MM.1S (cell line): ENCODE measurements around the gene WNK2.

Source experiments
- DNase-seq: peaks from one replicate; pipeline ENCODE4 v3.0.0-alpha.2; 2015
- H2AFZ ChIP-seq: fragments of 300-600 bp; sonication (generic); 2 replicates; pipeline ENCODE4 v1.6.0; 2016; ENCODE audit warnings: antibody characterized with exemption, low read length
- H3F3A ChIP-seq: fragments of 300-600 bp; sonication (generic); 2 replicates; pipeline ENCODE4 v1.6.1; 2016; ENCODE audit warnings: mild to moderate bottlenecking, antibody characterized with exemption, low read length, moderate library complexity, mixed read lengths; ENCODE audit not compliant: insufficient read depth
- H3K27ac ChIP-seq: fragments of 300-600 bp; sonication (generic); 2 replicates; pipeline ENCODE4 v1.5.1; 2016; ENCODE audit warnings: mild to moderate bottlenecking, low read length
- H3K27me3 ChIP-seq: fragments of 300-600 bp; sonication (generic); replicated peaks from 2 replicates; pipeline ENCODE4 v1.6.0; 2016; ENCODE audit warnings: low read length; ENCODE audit not compliant: insufficient read depth
- H3K36me3 ChIP-seq: fragments of 300-600 bp; sonication (generic); replicated peaks from 2 replicates; pipeline ENCODE4 v1.6.1; 2016; ENCODE audit warnings: mild to moderate bottlenecking, low read length, mixed read lengths; ENCODE audit not compliant: insufficient read depth
- H3K4me1 ChIP-seq: fragments of 300-600 bp; sonication (generic); 2 replicates; pipeline ENCODE4 v1.6.1; 2016; ENCODE audit warnings: low read length, mixed read lengths
- H3K4me2 ChIP-seq: fragments of 300-600 bp; sonication (generic); 2 replicates; pipeline ENCODE4 v1.6.0; 2016; ENCODE audit warnings: low read depth, low read length
- H3K4me3 ChIP-seq: fragments of 300-600 bp; sonication (generic); 2 replicates; pipeline ENCODE4 v1.5.1; 2016; ENCODE audit warnings: low read length, mixed read lengths
- H3K79me2 ChIP-seq: fragments of 300-600 bp; sonication (generic); 2 replicates; pipeline ENCODE4 v1.6.1; 2016; ENCODE audit warnings: mixed run types, low read length, mixed read lengths
- H3K9ac ChIP-seq: fragments of 300-600 bp; sonication (generic); 2 replicates; pipeline ENCODE4 v1.6.1; 2016; ENCODE audit warnings: low read length, mixed read lengths
- H3K9me2 ChIP-seq: fragments of 300-600 bp; sonication (generic); replicated peaks from 2 replicates; pipeline ENCODE4 v1.6.1; 2016; ENCODE audit warnings: mild to moderate bottlenecking, low read length, mixed read lengths; ENCODE audit not compliant: insufficient read depth
- H3K9me3 ChIP-seq: fragments of 300-600 bp; sonication (generic); replicated peaks from 2 replicates; pipeline ENCODE4 v1.6.1; 2016; ENCODE audit warnings: mild to moderate bottlenecking, low read length, mixed read lengths; ENCODE audit not compliant: insufficient read depth
- H4K20me1 ChIP-seq: fragments of 300-600 bp; sonication (generic); 2 replicates; pipeline ENCODE4 v1.6.1; 2016; ENCODE audit warnings: mild to moderate bottlenecking, low read length, moderate library complexity, mixed read lengths; ENCODE audit not compliant: insufficient read depth
- EZH2 ChIP-seq: fragments of 300-600 bp; sonication (generic); optimal IDR thresholded peaks from 2 replicates; pipeline ENCODE3; 2017; ENCODE audit warnings: low read depth, mild to moderate bottlenecking, antibody characterized with exemption, low read length, mixed read lengths
- EZH2phosphoT487 ChIP-seq: fragments of 300-600 bp; sonication (generic); IDR thresholded peaks from 2 replicates; pipeline ENCODE4 v1.6.1; 2018; ENCODE audit warnings: antibody characterized with exemption, low read length
- TF ChIP-seq, protein P1 (sequence below): fragments of 300-600 bp; sonication (generic); IDR thresholded peaks from 2 replicates; pipeline ENCODE4 v1.5.1; 2016; ENCODE audit warnings: antibody characterized with exemption, low read length, mixed read lengths

The WNK2 gene

DNA sequence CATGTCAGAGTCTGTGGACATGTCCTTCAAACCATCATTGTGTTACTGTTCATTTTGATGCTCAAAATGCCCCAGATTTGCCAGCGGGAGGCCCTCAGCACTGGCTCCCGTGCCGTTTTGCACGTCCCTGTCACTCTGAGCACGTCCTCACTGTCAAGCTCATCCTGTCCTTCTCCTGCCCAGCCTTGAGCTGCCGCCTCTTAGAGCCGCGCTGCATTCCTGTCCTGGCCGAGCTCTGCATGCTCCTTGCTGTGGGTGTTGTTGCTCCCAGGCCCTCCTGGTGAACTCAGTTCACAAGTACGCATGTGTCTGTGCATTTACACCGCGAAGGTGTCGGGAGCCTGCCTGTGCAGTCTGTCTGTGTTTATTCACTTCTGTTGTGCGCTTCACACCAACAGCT, 62.2 kb downstream of the WNK2 start:
- no peak overlapping the region for H3K4me3 ChIP-seq

DNA sequence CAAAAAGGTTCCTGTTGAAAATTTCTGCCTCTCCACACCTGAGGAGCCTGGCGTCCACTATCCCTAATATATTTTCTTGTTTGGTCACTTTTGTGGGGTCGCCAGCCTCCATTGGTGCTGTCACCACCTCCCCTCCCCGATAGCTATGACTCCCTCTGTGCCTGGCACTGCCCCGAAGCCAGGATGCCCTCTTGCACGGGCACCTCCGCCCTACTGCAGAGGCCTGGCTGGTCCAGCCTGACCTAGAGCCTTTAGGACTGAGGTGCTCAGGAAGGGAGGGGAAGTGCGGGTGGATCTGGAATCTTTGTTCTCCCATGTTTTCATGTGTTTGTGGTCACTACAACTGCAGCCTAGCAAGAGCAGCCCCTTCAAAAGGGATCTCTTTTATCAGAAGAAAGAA, 62.6 kb downstream of the WNK2 start:
- Histone ChIP-seq H3K4me1 (peaks cover 15% of the 10 kb centered on the region), H3K9ac (no peak overlapping the region), H3K4me2 (no peak overlapping the region), H3K79me2 (no peaks in the 10 kb centered on the region), H3K27me3 (no peaks in the 10 kb centered on the region), H3K4me3 (no peak overlapping the region), H3K9me2 (no peaks in the 10 kb centered on the region), H3K9me3 (no peaks in the 10 kb centered on the region), H3K36me3 (no peaks in the 10 kb centered on the region), H3K27ac (no peak overlapping the region), H2AFZ (no peak overlapping the region), H3F3A (no peaks in the 10 kb centered on the region), H4K20me1 (no peaks in the 10 kb centered on the region)
- TF ChIP-seq, protein P1, sequence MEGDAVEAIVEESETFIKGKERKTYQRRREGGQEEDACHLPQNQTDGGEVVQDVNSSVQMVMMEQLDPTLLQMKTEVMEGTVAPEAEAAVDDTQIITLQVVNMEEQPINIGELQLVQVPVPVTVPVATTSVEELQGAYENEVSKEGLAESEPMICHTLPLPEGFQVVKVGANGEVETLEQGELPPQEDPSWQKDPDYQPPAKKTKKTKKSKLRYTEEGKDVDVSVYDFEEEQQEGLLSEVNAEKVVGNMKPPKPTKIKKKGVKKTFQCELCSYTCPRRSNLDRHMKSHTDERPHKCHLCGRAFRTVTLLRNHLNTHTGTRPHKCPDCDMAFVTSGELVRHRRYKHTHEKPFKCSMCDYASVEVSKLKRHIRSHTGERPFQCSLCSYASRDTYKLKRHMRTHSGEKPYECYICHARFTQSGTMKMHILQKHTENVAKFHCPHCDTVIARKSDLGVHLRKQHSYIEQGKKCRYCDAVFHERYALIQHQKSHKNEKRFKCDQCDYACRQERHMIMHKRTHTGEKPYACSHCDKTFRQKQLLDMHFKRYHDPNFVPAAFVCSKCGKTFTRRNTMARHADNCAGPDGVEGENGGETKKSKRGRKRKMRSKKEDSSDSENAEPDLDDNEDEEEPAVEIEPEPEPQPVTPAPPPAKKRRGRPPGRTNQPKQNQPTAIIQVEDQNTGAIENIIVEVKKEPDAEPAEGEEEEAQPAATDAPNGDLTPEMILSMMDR, result no peak
- TF ChIP-seq EZH2phosphoT487 (no peak), EZH2 (no peak)
- DNase-seq, result no peak

More for the DNA sequence above, 62.2 kb downstream of the WNK2 start:
- TF ChIP-seq EZH2phosphoT487 (no peak), EZH2 (no peak)
- TF ChIP-seq, protein P1, result no peak
- no peak overlapping the region for H3K4me2 ChIP-seq
- H3K27ac ChIP-seq, result no peak overlapping the region
- no peaks in the 10 kb centered on the region for H3F3A ChIP-seq
- no peak overlapping the region for H2AFZ ChIP-seq
- H3K9ac ChIP-seq, result no peak overlapping the region
- H3K4me1 ChIP-seq, result peaks cover 15% of the 10 kb centered on the region
- no peaks in the 10 kb centered on the region for H3K9me3 ChIP-seq
- no peaks in the 10 kb centered on the region for H4K20me1 ChIP-seq
- no peak for DNase-seq
- no peaks in the 10 kb centered on the region for H3K27me3 ChIP-seq
- H3K36me3 ChIP-seq, result no peaks in the 10 kb centered on the region
- no peaks in the 10 kb centered on the region for H3K9me2 ChIP-seq
- no peaks in the 10 kb centered on the region for H3K79me2 ChIP-seq

- Histone ChIP-seq H3K9me2 (no peaks in the 10 kb centered on the region), H3K27me3 (no peaks in the 10 kb centered on the region), H3K4me1 (peaks cover 15% of the 10 kb centered on the region), H3K9ac (no peak overlapping the region), H3K9me3 (no peaks in the 10 kb centered on the region), H3K4me2 (no peak overlapping the region), H3K36me3 (no peaks in the 10 kb centered on the region), H3F3A (no peaks in the 10 kb centered on the region), H2AFZ (no peak overlapping the region), H3K27ac (no peak overlapping the region), H4K20me1 (no peaks in the 10 kb centered on the region), H3K79me2 (no peaks in the 10 kb centered on the region), H3K4me3 (no peak overlapping the region)
- no peak for TF ChIP-seq EZH2phosphoT487
- no peak for DNase-seq
Observed at GRCh38 chr9:93247099-93247865, 63.3 kb downstream of the WNK2 start.

DNA sequence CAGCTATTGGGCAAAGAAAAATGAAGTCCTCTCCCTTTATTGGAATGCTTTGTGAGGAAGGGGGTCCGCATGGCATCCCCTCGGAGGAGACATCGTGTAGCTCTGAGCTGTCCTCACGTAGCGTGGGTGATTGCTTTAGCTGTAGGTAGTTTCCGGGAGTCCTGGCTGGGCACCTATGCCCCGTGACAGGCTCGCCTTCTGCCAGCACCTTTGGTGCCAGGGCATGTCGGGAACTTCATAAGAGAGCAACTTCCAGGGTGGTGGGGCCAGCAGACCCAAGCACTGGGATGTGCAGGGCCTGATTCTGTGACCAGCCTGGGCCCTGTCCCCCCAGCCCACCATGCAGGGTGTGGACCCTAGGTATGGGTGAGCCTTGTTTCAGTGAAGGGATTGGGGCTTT, 64.0 kb downstream of the WNK2 start:
- Histone ChIP-seq H3K9me2 (no peaks in the 10 kb centered on the region), H4K20me1 (no peaks in the 10 kb centered on the region), H3K4me2 (no peak overlapping the region), H3K4me3 (no peak overlapping the region), H2AFZ (no peak overlapping the region), H3K9ac (no peak overlapping the region), H3K9me3 (no peaks in the 10 kb centered on the region), H3K27ac (no peak overlapping the region), H3F3A (no peaks in the 10 kb centered on the region), H3K79me2 (no peaks in the 10 kb centered on the region), H3K4me1 (peaks cover 15% of the 10 kb centered on the region), H3K36me3 (no peaks in the 10 kb centered on the region), H3K27me3 (no peaks in the 10 kb centered on the region)
- no peak for TF ChIP-seq EZH2
- no peak for TF ChIP-seq EZH2phosphoT487
- TF ChIP-seq, protein P1, result no peak
- DNase-seq, result no peak
